ENCODE data around the gene TFEB.

Gene TFEB

DNA sequence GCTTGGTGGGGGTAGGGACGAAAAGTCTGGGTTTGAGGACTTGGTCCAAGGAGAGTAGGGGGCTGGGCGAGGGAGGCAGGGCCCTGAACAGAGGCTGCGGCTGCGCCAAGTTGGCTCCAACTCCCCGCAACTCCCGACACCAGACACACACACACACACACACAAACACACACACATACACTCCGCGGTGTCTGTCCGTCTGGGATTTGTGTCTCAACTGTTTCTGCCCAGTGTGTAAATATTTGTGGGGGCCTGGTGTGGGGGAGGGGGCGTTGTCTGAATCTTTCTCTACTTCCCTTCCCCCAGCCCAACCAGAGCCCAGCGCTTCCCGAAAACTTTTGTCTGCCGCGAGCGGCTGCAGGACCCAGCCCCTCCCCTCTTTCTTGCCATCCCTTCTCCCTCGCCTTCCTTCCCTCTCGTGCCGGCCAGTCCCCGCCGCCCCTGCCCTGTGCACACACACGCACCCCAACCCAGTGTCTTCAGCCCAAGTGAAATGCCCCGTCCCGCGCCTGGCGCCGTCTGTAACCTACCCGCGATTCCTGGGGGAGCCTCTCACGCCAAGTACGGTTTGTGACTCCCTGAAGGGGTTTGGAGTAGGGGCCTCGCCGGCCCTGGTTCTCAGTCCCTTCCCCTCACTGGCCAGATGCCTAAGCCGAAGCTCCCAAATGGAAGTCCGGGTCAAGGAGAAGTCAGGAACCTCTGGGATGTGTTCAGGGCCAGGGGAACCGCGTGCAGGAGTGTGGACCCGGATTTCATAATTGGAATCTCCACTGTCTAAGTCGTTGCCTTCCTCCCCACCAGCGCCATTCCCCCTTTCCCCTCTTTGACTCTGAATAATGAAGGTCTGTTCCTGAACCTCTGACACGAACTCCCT, 96.2 kb downstream of the TFEB start:
- TF ChIP-seq, protein P1, sequence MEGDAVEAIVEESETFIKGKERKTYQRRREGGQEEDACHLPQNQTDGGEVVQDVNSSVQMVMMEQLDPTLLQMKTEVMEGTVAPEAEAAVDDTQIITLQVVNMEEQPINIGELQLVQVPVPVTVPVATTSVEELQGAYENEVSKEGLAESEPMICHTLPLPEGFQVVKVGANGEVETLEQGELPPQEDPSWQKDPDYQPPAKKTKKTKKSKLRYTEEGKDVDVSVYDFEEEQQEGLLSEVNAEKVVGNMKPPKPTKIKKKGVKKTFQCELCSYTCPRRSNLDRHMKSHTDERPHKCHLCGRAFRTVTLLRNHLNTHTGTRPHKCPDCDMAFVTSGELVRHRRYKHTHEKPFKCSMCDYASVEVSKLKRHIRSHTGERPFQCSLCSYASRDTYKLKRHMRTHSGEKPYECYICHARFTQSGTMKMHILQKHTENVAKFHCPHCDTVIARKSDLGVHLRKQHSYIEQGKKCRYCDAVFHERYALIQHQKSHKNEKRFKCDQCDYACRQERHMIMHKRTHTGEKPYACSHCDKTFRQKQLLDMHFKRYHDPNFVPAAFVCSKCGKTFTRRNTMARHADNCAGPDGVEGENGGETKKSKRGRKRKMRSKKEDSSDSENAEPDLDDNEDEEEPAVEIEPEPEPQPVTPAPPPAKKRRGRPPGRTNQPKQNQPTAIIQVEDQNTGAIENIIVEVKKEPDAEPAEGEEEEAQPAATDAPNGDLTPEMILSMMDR (IDR thresholded peaks at IDR 0.05; ENCODE audit: control insufficient read depth, insufficient read depth, low read depth, low read length, missing control alignments) = no peak
- peak overlapping the region; percentile 4 for H3K4me3 ChIP-seq (ENCODE audit: control insufficient read depth, low read depth, low read length)
- no peak for DNase-seq (ENCODE audit: low read depth)

DNA sequence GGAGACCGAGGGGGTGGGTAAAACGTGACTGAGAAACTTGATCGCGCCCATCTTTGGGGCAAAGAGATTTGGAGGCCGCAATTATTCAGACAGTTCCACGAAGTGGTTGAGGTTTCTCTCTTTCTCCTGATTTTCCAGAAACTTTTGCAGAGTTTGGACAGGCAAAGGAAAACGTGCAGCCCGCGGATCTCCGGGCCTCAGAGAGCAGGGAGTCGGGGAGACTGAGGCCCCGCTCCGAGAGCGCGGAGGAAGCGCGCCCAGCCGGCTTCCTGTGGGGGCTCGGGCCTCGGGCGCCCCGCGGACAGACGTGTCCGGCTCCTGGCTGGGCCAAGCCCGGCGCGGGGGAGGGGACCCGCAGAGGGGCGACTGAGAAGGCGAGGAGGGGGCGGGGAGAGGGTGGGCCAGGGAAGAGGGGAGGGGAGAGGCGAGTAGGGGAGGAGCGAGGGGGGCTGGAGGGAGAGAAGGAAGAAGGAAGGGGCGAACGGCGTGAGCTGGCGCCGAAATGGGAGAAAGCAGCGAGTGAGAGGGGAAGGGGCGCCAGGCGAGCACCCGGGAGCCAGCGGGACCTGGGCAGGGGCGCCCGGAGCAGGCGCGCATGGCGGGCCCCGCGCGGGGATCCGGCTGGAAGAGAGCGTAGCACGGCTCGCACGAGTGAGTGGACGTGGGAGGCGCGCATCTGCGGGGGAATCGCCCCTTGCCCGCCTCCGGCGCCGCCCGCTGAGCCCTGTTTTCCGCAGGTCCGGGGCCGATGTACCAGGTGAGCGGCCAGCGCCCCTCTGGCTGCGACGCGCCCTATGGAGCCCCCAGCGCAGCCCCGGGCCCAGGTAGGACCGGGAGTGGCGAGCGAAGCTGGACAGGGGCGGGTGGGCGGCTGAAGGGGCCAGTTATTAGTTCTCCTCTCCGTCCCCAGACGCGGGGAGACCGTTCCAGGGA, 97.1 kb downstream of the TFEB start, which contains the start of gene MDFI:
MDFI (plus strand) TSS at position 467 of the 933 bp plus-strand sequence; CDS start at position 749, 282 bp downstream.
- peak within 1 kb of the TSS; percentile 4 for H3K4me3 ChIP-seq (ENCODE audit: control insufficient read depth, low read depth, low read length)
- no peak for DNase-seq (ENCODE audit: low read depth)
- TF ChIP-seq, protein P1 (IDR thresholded peaks at IDR 0.05; ENCODE audit: control insufficient read depth, insufficient read depth, low read depth, low read length, missing control alignments) = no peak

DNA sequence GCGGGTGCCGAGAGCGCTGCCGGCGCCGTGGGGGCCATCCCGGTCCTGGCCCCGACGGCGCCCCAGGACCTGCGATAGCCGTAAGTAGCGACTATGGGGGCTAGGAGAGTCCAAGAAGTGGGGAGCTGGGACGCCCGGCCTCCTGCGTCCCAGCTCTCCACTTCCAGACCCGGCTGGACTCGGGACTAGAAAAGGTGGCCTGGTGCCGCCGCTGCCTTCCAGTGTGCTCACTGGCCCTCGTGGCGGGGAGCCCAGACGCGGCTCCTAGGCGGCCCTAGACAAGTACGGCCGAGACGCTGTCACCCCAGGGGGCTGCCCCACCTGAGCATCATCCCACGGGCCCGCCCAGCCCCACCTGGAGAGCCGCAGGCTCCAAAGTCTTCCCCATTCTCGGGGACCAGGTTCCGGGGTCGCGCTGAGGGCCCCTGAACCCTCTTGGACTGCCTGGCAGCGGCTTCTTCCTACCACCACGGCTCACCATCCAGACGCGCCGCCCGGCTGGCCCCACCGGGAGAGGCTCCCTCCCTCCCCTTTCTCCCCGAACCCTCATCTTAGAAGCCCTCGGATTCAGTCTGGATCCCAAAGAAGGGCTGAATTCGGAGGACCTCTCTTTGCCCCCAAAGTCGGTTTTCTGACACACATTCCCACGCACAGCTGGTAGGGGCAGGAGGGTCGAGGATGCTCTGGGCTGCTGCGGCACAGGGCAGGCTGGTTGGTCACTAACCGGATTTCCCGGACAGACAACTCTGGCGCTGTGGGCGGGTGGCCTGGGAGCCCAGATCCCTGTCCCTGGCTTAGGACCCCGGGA, 98.0 kb downstream of the TFEB start:
- no peak for DNase-seq (ENCODE audit: low read depth)
- TF ChIP-seq, protein P1 (IDR thresholded peaks at IDR 0.05; ENCODE audit: control insufficient read depth, insufficient read depth, low read depth, low read length, missing control alignments) = no peak
- H3K4me3 ChIP-seq (ENCODE audit: control insufficient read depth, low read depth, low read length) = no peak overlapping the region

DNA sequence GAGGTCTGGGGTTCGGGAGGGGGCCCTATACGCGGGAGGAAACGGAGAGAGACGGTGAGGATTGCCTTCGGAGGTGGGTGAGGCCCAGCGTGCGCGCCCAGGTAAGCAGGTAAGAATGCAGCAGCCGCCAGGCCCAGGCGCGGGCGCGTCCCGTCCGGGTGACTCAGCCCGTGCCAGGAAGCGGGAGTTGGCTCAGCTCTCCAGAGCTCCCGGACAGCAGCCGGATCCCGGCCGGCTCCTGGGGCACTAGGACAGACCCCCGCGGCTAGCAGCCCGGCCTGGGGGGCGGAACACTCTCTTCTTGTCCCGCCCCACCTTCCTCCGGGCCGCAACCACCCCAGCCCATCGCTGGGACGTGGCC, 98.6 kb downstream of the TFEB start:
- TF ChIP-seq, protein P1 (IDR thresholded peaks at IDR 0.05; ENCODE audit: control insufficient read depth, insufficient read depth, low read depth, low read length, missing control alignments) = no peak

DNA sequence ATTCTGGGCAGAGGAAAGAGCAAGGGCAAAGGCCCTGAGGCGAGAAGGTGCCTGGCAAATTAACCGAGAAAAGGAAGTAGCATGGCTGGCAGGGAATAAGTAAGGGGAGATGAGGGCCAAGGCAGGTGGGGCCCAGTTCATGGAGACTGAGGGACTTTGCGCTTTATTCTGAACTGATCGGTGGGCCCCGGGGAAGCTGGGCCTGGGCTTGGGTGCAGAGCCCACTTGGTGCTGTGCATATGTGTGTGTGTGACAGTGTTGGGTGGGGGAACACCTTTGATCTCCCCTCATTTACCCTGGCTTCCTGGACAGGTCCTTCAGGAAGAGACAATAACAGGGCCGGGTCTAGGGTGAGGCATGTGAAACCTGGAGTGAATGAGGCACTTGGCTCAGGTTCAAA, 100.0 kb downstream of the TFEB start:
- TF ChIP-seq, protein P1 (IDR thresholded peaks at IDR 0.05; ENCODE audit: control insufficient read depth, insufficient read depth, low read depth, low read length, missing control alignments) = no peak
- H3K4me3 ChIP-seq (ENCODE audit: control insufficient read depth, low read depth, low read length) = no peak overlapping the region
- no peak for DNase-seq (ENCODE audit: low read depth)

More for the DNA sequence above, 98.6 kb downstream of the TFEB start:
- no peak for DNase-seq (ENCODE audit: low read depth)
- no peak overlapping the region for H3K4me3 ChIP-seq (ENCODE audit: control insufficient read depth, low read depth, low read length)

DNA sequence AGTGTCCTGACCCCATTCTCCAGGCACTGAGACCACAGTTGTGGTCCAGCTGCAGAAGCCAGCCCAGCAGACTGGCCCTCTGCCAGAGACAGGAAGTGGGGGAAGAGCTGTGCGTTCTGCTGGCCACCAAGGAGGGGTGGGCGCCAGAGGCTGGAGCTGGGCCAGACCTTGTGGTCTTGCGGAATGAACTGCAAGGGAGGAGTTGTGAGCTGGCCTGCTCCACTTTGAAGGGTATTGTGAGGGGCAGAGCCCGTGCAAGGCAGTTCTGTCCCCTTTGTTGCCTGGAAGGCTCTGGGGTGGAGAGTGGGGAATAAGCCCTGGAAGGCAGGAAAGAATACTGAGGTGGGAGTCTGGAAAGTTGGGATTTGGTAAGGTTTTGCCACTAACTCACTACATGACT, 100.8 kb downstream of the TFEB start:
- TF ChIP-seq, protein P1 (IDR thresholded peaks at IDR 0.05; ENCODE audit: control insufficient read depth, insufficient read depth, low read depth, low read length, missing control alignments) = no peak
- H3K4me3 ChIP-seq (ENCODE audit: control insufficient read depth, low read depth, low read length) = no peak overlapping the region
- no peak for DNase-seq (ENCODE audit: low read depth)

Measured in AG09309 (cell line).